Gastrocnemius medialis (tissue), 4 donors: ENCODE results near the gene FBXO33. TPM values are rescaled to one million over a fixed set of nuclear protein-coding genes. Genes with fewer than 3 reads are reported as not detected.

ENCODE experiments used
- ATAC-seq, 2 donors: fragments of 150-250 bp; one replicate each; pipeline ENCODE4 v1.9.1; 2016
- DNase-seq, 2 donors: peaks; one replicate each; pipeline ENCODE4 v3.0.0-alpha.2; 2019
- H3K27ac ChIP-seq, 4 donors: fragments of 200-600 bp; sonication (generic); 1 replicate in 1 of 4; 2 replicates in 3 of 4; pipeline ENCODE4 v1.5.1; 2016 to 2018; ENCODE audit warnings: mild to moderate bottlenecking in 2 of 4, moderate library complexity in 1 of 4
- H3K27me3 ChIP-seq, 3 donors: fragments of 200-600 bp; sonication (generic) in 2 of 3; 1 replicate in 1 of 3; 2 replicates in 2 of 3; pipeline versions ENCODE4 v1.5.1 to v1.6.0; 2016 to 2019; ENCODE audit warnings: mild to moderate bottlenecking in 1 of 3, moderate library complexity in 1 of 3
- H3K36me3 ChIP-seq, 2 donors: fragments of 200-600 bp; sonication (generic) in 1 of 2; one replicate each; pipeline ENCODE4 v1.5.1; 2017 to 2018
- H3K4me1 ChIP-seq, 2 donors: fragments of 200-600 bp; sonication (generic) in 1 of 2; one replicate each; pipeline ENCODE4 v1.5.1; 2016 to 2017; ENCODE audit warnings: mild to moderate bottlenecking in 2 of 2
- H3K4me3 ChIP-seq, 4 donors: fragments of 200-600 bp; sonication (generic) in 3 of 4; 1 replicate in 1 of 4; 2 replicates in 3 of 4; pipeline ENCODE4 v1.5.1; 2016 to 2019; ENCODE audit warnings: mild to moderate bottlenecking in 2 of 4
- H3K9me3 ChIP-seq, 3 donors: fragments of 200-600 bp; sonication (generic) in 2 of 3; 1 replicate in 1 of 3; 2 replicates in 2 of 3; pipeline ENCODE4 v1.5.1; 2016 to 2019
- POLR2A ChIP-seq, 2 donors: fragments of 450-650 bp; IDR thresholded peaks; one replicate each; pipeline ENCODE4 v1.6.1; 2017; ENCODE audit warnings: antibody characterized with exemption in 2 of 2, mild to moderate bottlenecking in 2 of 2, moderate library complexity in 2 of 2
- in situ Hi-C, 4 donors: fragments of 200-750 bp; cut with MboI; loops; one replicate each; pipeline versions ENCODE4 v1.15.0 to v1.8.0; 2017; ENCODE audit warnings: low sequenced_read_pairs in 4 of 4
- intact Hi-C: fragments of 100-400 bp; cut with DNase I; formaldehyde crosslinking; loops from one replicate; pipeline ENCODE4 v1.15.1; 2023; ENCODE audit warnings: low total_unique reads
- total RNA-seq, 4 donors: library from RNA; depleted of rRNA; stranded (reverse); fragments of >200 nt; gene quantifications; one replicate each; pipeline versions ENCODE4 v1.1.0 to v1.2.3, GENCODE V29; 2016
- TF ChIP-seq, protein P1 (sequence below), 5 experiments: fragments of 450-650 bp in 3 of 5; fragments of 200-600 bp in 2 of 5; sonication (generic) in 2 of 5; IDR thresholded peaks in 4 of 5; conservative IDR thresholded peaks in 1 of 5; 1 replicate in 4 of 5; 2 replicates in 1 of 5; pipeline ENCODE4 v1.5.1; 2016 to 2019; ENCODE audit warnings: antibody characterized with exemption in 5 of 5, mild to moderate bottlenecking in 3 of 5, moderate library complexity in 3 of 5

FBXO33 gene
- total RNA-seq, 4 donors from 2014 or later, result 5.3 to 8.0 (median 5.9) TPM

DNA sequence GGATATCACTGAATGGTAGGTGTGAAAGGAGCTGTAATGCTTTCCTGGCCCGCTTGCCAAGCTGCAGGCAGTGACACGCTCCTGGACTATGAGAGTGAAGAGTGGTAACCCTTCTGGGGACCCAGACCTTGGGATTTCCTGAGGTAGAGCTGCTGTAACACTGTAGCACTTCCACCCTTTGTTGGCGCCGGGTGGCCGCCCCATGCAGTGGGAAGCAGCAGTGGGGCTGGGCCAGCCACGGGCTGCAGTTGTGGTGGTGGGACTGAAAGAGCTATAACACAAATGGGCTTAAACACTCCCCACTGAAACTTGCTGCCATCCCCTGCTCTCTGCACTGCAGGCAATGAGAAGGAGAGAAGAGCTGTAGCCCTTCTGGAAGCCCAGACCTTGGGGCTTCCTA lies 9.6 kb upstream of the FBXO33 start:
- H3K27ac ChIP-seq, result no peak overlapping the region
- no peaks in the 10 kb centered on the region for H3K27me3 ChIP-seq
- H3K9me3 ChIP-seq, result no peaks in the 10 kb centered on the region
- intact Hi-C loops (no loop called here), in situ Hi-C loops (loop anchor here in 1 of 4 donors (25.0 kb wide), 1 partner anchor 180 kb away; no protein-coding TSS in a partner anchor)
- no peak for ATAC-seq
- H3K4me1 ChIP-seq, result no peaks in the 10 kb centered on the region
- no peak for TF ChIP-seq POLR2A (IDR thresholded peaks at IDR 0.05)
- TF ChIP-seq, protein P1, sequence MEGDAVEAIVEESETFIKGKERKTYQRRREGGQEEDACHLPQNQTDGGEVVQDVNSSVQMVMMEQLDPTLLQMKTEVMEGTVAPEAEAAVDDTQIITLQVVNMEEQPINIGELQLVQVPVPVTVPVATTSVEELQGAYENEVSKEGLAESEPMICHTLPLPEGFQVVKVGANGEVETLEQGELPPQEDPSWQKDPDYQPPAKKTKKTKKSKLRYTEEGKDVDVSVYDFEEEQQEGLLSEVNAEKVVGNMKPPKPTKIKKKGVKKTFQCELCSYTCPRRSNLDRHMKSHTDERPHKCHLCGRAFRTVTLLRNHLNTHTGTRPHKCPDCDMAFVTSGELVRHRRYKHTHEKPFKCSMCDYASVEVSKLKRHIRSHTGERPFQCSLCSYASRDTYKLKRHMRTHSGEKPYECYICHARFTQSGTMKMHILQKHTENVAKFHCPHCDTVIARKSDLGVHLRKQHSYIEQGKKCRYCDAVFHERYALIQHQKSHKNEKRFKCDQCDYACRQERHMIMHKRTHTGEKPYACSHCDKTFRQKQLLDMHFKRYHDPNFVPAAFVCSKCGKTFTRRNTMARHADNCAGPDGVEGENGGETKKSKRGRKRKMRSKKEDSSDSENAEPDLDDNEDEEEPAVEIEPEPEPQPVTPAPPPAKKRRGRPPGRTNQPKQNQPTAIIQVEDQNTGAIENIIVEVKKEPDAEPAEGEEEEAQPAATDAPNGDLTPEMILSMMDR (IDR thresholded peaks at IDR 0.05 in 4 of 5, conservative IDR thresholded peaks at IDR 0.05 in 1 of 5), result no peak
- no peak for DNase-seq
- no peaks in the 10 kb centered on the region for H3K36me3 ChIP-seq
- H3K4me3 ChIP-seq, result no peak overlapping the region

DNA sequence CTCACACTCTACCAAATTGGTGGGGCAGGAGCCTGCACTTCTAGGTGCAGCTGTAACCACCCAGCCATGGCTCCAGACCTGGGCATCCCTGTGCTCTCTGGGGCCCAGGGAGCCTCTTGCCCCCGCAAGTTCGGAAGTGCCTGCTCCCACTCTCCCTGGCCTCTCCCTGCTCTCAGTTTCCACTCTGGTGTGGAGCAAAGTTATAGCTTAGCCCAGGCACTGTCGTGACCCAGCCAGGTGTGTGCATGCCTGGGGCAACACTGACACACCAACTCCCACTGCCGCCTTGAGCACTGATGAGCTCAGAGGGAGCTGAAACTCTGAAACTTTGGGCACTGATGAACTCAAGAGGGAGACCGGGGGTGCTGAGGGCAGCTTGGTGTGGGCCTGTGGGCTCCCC lies 8.7 kb upstream of the FBXO33 start:
- TF ChIP-seq, protein P1 (IDR thresholded peaks at IDR 0.05 in 4 of 5, conservative IDR thresholded peaks at IDR 0.05 in 1 of 5), result no peak
- no peak for TF ChIP-seq POLR2A (IDR thresholded peaks at IDR 0.05)
- intact Hi-C loops, result no loop called here
- no peaks in the 10 kb centered on the region for H3K27me3 ChIP-seq
- H3K9me3 ChIP-seq, result no peaks in the 10 kb centered on the region
- no peak for ATAC-seq
- no peaks in the 10 kb centered on the region for H3K36me3 ChIP-seq
- in situ Hi-C loops, result loop anchor here in 1 of 4 donors (25.0 kb wide), 1 partner anchor 179 kb away; no protein-coding TSS in a partner anchor
- no peak for DNase-seq
- no peak overlapping the region for H3K4me3 ChIP-seq
- no peak overlapping the region for H3K27ac ChIP-seq
- no peaks in the 10 kb centered on the region for H3K4me1 ChIP-seq

DNA sequence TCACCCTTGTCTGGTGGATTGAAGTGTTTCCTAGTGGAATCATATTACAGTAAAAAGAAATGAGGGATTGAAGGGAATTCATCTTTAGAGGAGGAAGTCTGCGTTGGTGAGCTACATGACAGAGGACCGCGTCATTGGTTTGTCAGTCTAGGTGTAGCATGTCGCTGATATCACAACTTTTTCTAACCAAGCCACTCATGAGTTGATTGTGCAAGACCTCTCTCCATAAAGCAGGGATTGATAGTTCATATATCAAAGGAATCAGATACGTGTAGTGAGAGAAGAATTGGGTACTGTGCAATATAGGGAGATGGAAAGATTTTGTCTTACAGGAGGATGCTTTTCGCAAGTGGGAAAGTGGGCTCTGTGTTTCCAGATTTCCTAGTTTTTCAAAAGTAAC lies 3.0 kb upstream of the FBXO33 start:
- Histone ChIP-seq H3K4me1 (peaks cover 14 to 17% of the 10 kb centered on the region in 2 donors), H3K27ac (no peak overlapping the region), H3K36me3 (no peaks in the 10 kb centered on the region), H3K4me3 (no peak overlapping the region), H3K27me3 (no peaks in the 10 kb centered on the region), H3K9me3 (no peaks in the 10 kb centered on the region)
- intact Hi-C loops, result no loop called here
- DNase-seq (no peak), ATAC-seq (no peak)
- TF ChIP-seq POLR2A (IDR thresholded peaks at IDR 0.05), result no peak
- TF ChIP-seq, protein P1 (IDR thresholded peaks at IDR 0.05 in 4 of 5, conservative IDR thresholded peaks at IDR 0.05 in 1 of 5), result no peak
- in situ Hi-C loops, result loop anchor here in 2 of 4 donors (10.0 to 25.0 kb wide), 2 partner anchors 173 to 260 kb away; partner anchors contain the start of genes PNN (in 1 of the 2) and TRAPPC6B (in 1 of the 2)

DNA sequence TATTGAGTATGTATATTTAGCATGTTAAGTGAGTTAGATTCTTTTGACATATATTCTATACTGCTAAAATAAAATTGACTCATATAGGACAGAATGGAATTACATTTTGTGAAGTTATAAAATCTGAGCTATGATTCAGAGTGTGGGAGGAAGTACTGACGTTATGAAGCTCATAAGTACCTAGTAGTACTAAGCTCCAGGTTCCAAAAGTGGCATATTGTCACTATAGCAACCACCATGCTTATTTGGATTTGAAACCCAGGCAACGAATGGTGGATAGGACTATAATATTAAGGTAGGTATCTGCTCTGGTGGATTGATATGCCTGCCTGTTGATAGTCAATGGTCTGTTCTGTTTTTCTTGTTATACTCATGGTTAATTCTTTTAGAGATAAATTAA lies 2.2 kb upstream of the FBXO33 start:
- TF ChIP-seq, protein P1 (IDR thresholded peaks at IDR 0.05 in 4 of 5, conservative IDR thresholded peaks at IDR 0.05 in 1 of 5), result no peak
- no peak for TF ChIP-seq POLR2A (IDR thresholded peaks at IDR 0.05)
- no peak for ATAC-seq
- Histone ChIP-seq H3K4me3 (no peak overlapping the region), H3K27ac (no peak overlapping the region), H3K4me1 (peaks cover 23 to 26% of the 10 kb centered on the region in 2 donors), H3K36me3 (no peaks in the 10 kb centered on the region), H3K9me3 (no peaks in the 10 kb centered on the region), H3K27me3 (no peaks in the 10 kb centered on the region)
- no peak for DNase-seq
- in situ Hi-C loops, result loop anchor here in 2 of 4 donors (10.0 to 25.0 kb wide), 2 partner anchors 172 to 260 kb away; partner anchors contain the start of genes PNN (in 1 of the 2) and TRAPPC6B (in 1 of the 2)
- intact Hi-C loops, result loop anchor here (5.0 kb wide), 2 partner anchors 57 to 72 kb away; no protein-coding TSS in a partner anchor
